GM12878 (cell line): ENCODE results near the gene ANKRD33B. TPM values are rescaled to one million over a fixed set of nuclear protein-coding genes. Genes with fewer than 3 reads are reported as not detected.

ENCODE experiments used
- BCL11A ChIP-seq: IDR thresholded peaks from 2 replicates; pipeline ENCODE4 v1.6.1; 2011; ENCODE audit warnings: low read depth, low read length
- BCL3 ChIP-seq: IDR thresholded peaks from 2 replicates; pipeline ENCODE4 v1.6.1; 2011; ENCODE audit warnings: borderline replicate concordance, low read depth, mild to moderate bottlenecking, moderate library complexity, low read length; ENCODE audit not compliant: insufficient read depth, poor library complexity, severe bottlenecking
- BMI1 ChIP-seq: fragments of 450-650 bp; IDR thresholded peaks from 2 replicates; pipeline ENCODE4 v1.6.1; 2016; ENCODE audit warnings: mild to moderate bottlenecking, moderate library complexity, borderline replicate concordance
- CHD2 ChIP-seq: IDR thresholded peaks from 2 replicates; pipeline ENCODE4 v1.6.1; 2011; ENCODE audit warnings: low read depth, low read length, improper control_type of control experiment, borderline replicate concordance
- CHD4 ChIP-seq: fragments of 200-600 bp; sonication (generic); IDR thresholded peaks from 2 replicates; pipeline ENCODE4 v1.6.1; 2016; ENCODE audit warnings: mild to moderate bottlenecking
- DPF2 ChIP-seq: fragments of 450-650 bp; IDR thresholded peaks from 2 replicates; pipeline ENCODE4 v1.6.1; 2017; ENCODE audit warnings: mild to moderate bottlenecking
- EP300 ChIP-seq, 2 experiments: fragments of 150-350 bp in 1 of 2; IDR thresholded peaks; 2 replicates each; pipeline ENCODE4 v1.6.1; 2011 to 2012; ENCODE audit warnings: low read depth in 2 of 2, low read length in 2 of 2, borderline replicate concordance in 1 of 2, improper control_type of control experiment in 1 of 2, inconsistent platforms in 1 of 2; ENCODE audit not compliant: control insufficient read depth in 1 of 2
- FOXM1 ChIP-seq: IDR thresholded peaks from 2 replicates; pipeline ENCODE4 v1.6.1; 2012; ENCODE audit warnings: low read depth, mild to moderate bottlenecking, inconsistent platforms, low read length, moderate library complexity
- IKZF2 ChIP-seq, 2 experiments: fragments of 450-650 bp; IDR thresholded peaks; 2 replicates each; pipeline ENCODE4 v1.6.1; 2017; ENCODE audit warnings: mild to moderate bottlenecking in 2 of 2, moderate library complexity in 2 of 2
- JUNB ChIP-seq: IDR thresholded peaks from 2 replicates; pipeline ENCODE4 v1.6.1; 2016; ENCODE audit warnings: antibody characterized with exemption, mild to moderate bottlenecking
- KLF5 ChIP-seq: fragments of 450-650 bp; IDR thresholded peaks from 2 replicates; pipeline ENCODE4 v1.6.1; 2014; ENCODE audit warnings: mild to moderate bottlenecking; ENCODE audit not compliant: partially characterized antibody
- MEF2A ChIP-seq: IDR thresholded peaks from 2 replicates; pipeline ENCODE4 v1.6.1; 2011; ENCODE audit warnings: low read depth, mild to moderate bottlenecking, low read length, moderate library complexity; ENCODE audit not compliant: insufficient read depth
- MTA2 ChIP-seq: fragments of 450-650 bp; IDR thresholded peaks from 2 replicates; pipeline ENCODE4 v1.6.1; 2016; ENCODE audit warnings: low read depth, mild to moderate bottlenecking, moderate library complexity
- PAX5 ChIP-seq: IDR thresholded peaks from 2 replicates; pipeline ENCODE4 v1.6.1; 2011; ENCODE audit warnings: low read depth, low read length, borderline replicate concordance
- SPI1 ChIP-seq: IDR thresholded peaks from 2 replicates; pipeline ENCODE4 v1.6.1; 2011; ENCODE audit warnings: low read depth, mild to moderate bottlenecking, low read length, moderate library complexity, borderline replicate concordance; ENCODE audit not compliant: insufficient read depth
- SREBF2 ChIP-seq: IDR thresholded peaks from 2 replicates; pipeline ENCODE4 v1.6.1; 2012; ENCODE audit warnings: mild to moderate bottlenecking, low read length
- SRF ChIP-seq, 2 experiments: IDR thresholded peaks; 2 replicates each; pipeline ENCODE4 v1.6.1; 2011; ENCODE audit warnings: low read depth in 2 of 2, low read length in 2 of 2, mild to moderate bottlenecking in 1 of 2, moderate library complexity in 1 of 2
- ZNF687 ChIP-seq: fragments of 450-650 bp; IDR thresholded peaks from 2 replicates; pipeline ENCODE4 v1.6.1; 2017; ENCODE audit warnings: mild to moderate bottlenecking, moderate library complexity
- polyA plus RNA-seq, 11 experiments: library from polyadenylated mRNA; depleted of rRNA in 4 of 11; unstranded in 6 of 11; stranded (reverse) in 5 of 11; fragments of >200 nt; fragmentation: Nextera tagmentation in 4 of 11; fragmentation: Illumina TruSeq in 1 of 11; extraction: Ambion mirVana in 4 of 11; extraction: Trizol in 1 of 11; gene quantifications; 1 replicate in 1 of 11; 2 replicates in 10 of 11; pipeline versions ENCODE4 v1.2.1 to v1.2.3, GENCODE V29; 2011 to 2016; ENCODE audit warnings: inconsistent platforms in 2 of 11, missing spikeins in 2 of 11, low read depth in 1 of 11
- total RNA-seq, 4 experiments: library from RNA; depleted of rRNA in 3 of 4; stranded (reverse); fragments of >200 nt in 3 of 4; fragmentation: Illumina TruSeq in 1 of 4; extraction: Trizol in 1 of 4; gene quantifications; 2 replicates each; pipeline versions ENCODE4 v1.2.1 to v1.2.3, GENCODE V29; 2013 to 2021
- TF ChIP-seq, protein P1 (sequence below): IDR thresholded peaks from 2 replicates; pipeline ENCODE4 v1.6.1; 2012; ENCODE audit warnings: mild to moderate bottlenecking, low read depth, low read length
- TF ChIP-seq, protein P2 (sequence below): fragments of 450-650 bp; IDR thresholded peaks from 2 replicates; pipeline ENCODE4 v1.6.1; 2016; ENCODE audit warnings: mild to moderate bottlenecking

Gene ANKRD33B
- total and polyA plus RNA-seq, 10 of the 15 experiments (the other 5 are each of a cell fraction or from before 2014, with no cell fraction given), result 4.9 to 61.6 (median 15.6) TPM

- TF ChIP-seq ZNF687 (peak; percentile 79), BCL11A (peak; percentile 98), SREBF2 (no peak), MTA2 (peak; percentile 89), IKZF2 (IDR thresholded peaks at IDR 0.05) (peak; percentile 90 to 94), KLF5 (no peak), CHD4 (no peak), BMI1 (peak; percentile 52; the same call in 1 of the 2 replicates), SRF (IDR thresholded peaks at IDR 0.05; ENCODE audit: low read depth in 2 of 2, low read length in 2 of 2) (peak in 1 of 2 experiments; percentile 66; a peak in 2 of 4 replicates), SPI1 (peak; percentile 52; the same call in 1 of the 2 replicates), JUNB (peak; percentile 98), DPF2 (peak; percentile 92), EP300 (IDR thresholded peaks at IDR 0.05; ENCODE audit: borderline replicate concordance in 1 of 2, control insufficient read depth in 1 of 2, low read depth in 2 of 2, low read length in 2 of 2) (peak; percentile 89 to 98), FOXM1 (no peak), CHD2 (peak; percentile 70; the same call in 1 of the 2 replicates), BCL3 (peak; percentile 95), PAX5 (peak; percentile 97), MEF2A (peak; percentile 73)
- TF ChIP-seq, protein P1, sequence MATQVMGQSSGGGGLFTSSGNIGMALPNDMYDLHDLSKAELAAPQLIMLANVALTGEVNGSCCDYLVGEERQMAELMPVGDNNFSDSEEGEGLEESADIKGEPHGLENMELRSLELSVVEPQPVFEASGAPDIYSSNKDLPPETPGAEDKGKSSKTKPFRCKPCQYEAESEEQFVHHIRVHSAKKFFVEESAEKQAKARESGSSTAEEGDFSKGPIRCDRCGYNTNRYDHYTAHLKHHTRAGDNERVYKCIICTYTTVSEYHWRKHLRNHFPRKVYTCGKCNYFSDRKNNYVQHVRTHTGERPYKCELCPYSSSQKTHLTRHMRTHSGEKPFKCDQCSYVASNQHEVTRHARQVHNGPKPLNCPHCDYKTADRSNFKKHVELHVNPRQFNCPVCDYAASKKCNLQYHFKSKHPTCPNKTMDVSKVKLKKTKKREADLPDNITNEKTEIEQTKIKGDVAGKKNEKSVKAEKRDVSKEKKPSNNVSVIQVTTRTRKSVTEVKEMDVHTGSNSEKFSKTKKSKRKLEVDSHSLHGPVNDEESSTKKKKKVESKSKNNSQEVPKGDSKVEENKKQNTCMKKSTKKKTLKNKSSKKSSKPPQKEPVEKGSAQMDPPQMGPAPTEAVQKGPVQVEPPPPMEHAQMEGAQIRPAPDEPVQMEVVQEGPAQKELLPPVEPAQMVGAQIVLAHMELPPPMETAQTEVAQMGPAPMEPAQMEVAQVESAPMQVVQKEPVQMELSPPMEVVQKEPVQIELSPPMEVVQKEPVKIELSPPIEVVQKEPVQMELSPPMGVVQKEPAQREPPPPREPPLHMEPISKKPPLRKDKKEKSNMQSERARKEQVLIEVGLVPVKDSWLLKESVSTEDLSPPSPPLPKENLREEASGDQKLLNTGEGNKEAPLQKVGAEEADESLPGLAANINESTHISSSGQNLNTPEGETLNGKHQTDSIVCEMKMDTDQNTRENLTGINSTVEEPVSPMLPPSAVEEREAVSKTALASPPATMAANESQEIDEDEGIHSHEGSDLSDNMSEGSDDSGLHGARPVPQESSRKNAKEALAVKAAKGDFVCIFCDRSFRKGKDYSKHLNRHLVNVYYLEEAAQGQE, result no peak; the same call in 1 of the 2 replicates
- TF ChIP-seq, protein P2, sequence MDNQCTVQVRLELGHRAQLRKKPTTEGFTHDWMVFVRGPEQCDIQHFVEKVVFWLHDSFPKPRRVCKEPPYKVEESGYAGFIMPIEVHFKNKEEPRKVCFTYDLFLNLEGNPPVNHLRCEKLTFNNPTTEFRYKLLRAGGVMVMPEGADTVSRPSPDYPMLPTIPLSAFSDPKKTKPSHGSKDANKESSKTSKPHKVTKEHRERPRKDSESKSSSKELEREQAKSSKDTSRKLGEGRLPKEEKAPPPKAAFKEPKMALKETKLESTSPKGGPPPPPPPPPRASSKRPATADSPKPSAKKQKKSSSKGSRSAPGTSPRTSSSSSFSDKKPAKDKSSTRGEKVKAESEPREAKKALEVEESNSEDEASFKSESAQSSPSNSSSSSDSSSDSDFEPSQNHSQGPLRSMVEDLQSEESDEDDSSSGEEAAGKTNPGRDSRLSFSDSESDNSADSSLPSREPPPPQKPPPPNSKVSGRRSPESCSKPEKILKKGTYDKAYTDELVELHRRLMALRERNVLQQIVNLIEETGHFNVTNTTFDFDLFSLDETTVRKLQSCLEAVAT, result 0 out of 2 replicates have a peak, but pooled peaks have one; percentile 40
Measured at GRCh38 chr5:10635257-10635866, 71.5 kb downstream of the ANKRD33B start (continued).
